Tibial nerve (tissue), 4 donors: ENCODE measurements around the gene EP400. TPM values are rescaled to one million over a fixed set of nuclear protein-coding genes. Genes with fewer than 3 reads are reported as not detected.

Experiments used
- DNase-seq, 2 donors: peaks; one replicate each; pipeline ENCODE4 v3.0.0-alpha.2; 2019; ENCODE audit warnings: low spot score in 2 of 2
- H3K27ac ChIP-seq, 4 donors: fragments of 200-600 bp; sonication (generic) in 3 of 4; one replicate each; pipeline ENCODE4 v1.5.1; 2017 to 2019; ENCODE audit warnings: mild to moderate bottlenecking in 1 of 4
- H3K27me3 ChIP-seq, 2 donors: fragments of 200-600 bp; sonication (generic) in 1 of 2; one replicate each; pipeline versions ENCODE4 v1.5.1 to v1.6.0; 2017 to 2019
- H3K36me3 ChIP-seq, 3 donors: fragments of 200-600 bp; sonication (generic); one replicate each; pipeline ENCODE4 v1.5.1; 2018 to 2019
- H3K4me1 ChIP-seq, 4 donors: fragments of 200-600 bp; sonication (generic) in 3 of 4; one replicate each; pipeline ENCODE4 v1.5.1; 2017 to 2019
- H3K4me3 ChIP-seq, 4 donors: fragments of 200-600 bp; sonication (generic) in 3 of 4; one replicate each; pipeline ENCODE4 v1.5.1; 2017 to 2019; ENCODE audit warnings: mild to moderate bottlenecking in 1 of 4, moderate library complexity in 1 of 4
- H3K9me3 ChIP-seq, 4 donors: fragments of 200-600 bp; sonication (generic) in 3 of 4; one replicate each; pipeline ENCODE4 v1.5.1; 2017 to 2019
- CTCF ChIP-seq, 5 experiments: fragments of 200-600 bp in 3 of 5; fragments of 450-650 bp in 2 of 5; sonication (generic) in 3 of 5; IDR thresholded peaks; one replicate each; pipeline ENCODE4 v1.5.1; 2016 to 2019; ENCODE audit warnings: antibody characterized with exemption in 5 of 5, mild to moderate bottlenecking in 3 of 5, moderate library complexity in 2 of 5
- EP300 ChIP-seq, 2 donors: sonication (generic); formaldehyde crosslinking; IDR thresholded peaks; one replicate each; pipeline ENCODE4 v1.6.1; 2017; ENCODE audit warnings: antibody characterized with exemption in 2 of 2, mild to moderate bottlenecking in 1 of 2
- POLR2A ChIP-seq, 2 donors: fragments of 450-650 bp; IDR thresholded peaks; one replicate each; pipeline ENCODE4 v1.6.1; 2017; ENCODE audit warnings: antibody characterized with exemption in 2 of 2, mild to moderate bottlenecking in 2 of 2, moderate library complexity in 2 of 2
- WGBS, 2 donors: methylation state at CpG; one replicate each; pipeline ENCODE4 v1.1.5; 2018; 5-methylcytosine and 5-hydroxymethylcytosine counted together
- total RNA-seq, 4 donors: library from RNA; depleted of rRNA; stranded (reverse); fragments of >200 nt; gene quantifications; one replicate each; pipeline ENCODE4 v1.1.0, GENCODE V29; 2016

The EP400 gene
- total RNA-seq, 4 donors from 2014 or later: 27.8 to 41.4 (median 32.2) TPM

- no peak overlapping the region for H3K27ac ChIP-seq
- H3K36me3 ChIP-seq: peaks cover 3 to 100% (median 43%) of the 10 kb centered on the region in 3 donors
- no peaks in the 10 kb centered on the region for H3K27me3 ChIP-seq
Measured at GRCh38 chr12:132028111-132028510, 78.4 kb downstream of the EP400 start.

GRCh38 chr12:132029503-132030300 lies 80.0 kb downstream of the EP400 start:
- H3K4me3 ChIP-seq: no peak overlapping the region
- H3K36me3 ChIP-seq: peaks cover 6 to 100% (median 41%) of the 10 kb centered on the region in 3 donors
- no peaks in the 10 kb centered on the region for H3K9me3 ChIP-seq
- no peak overlapping the region for H3K27ac ChIP-seq
- TF ChIP-seq EP300 (IDR thresholded peaks at IDR 0.05): no peak
- no peak for TF ChIP-seq CTCF (IDR thresholded peaks at IDR 0.05)
- TF ChIP-seq POLR2A (IDR thresholded peaks at IDR 0.05): no peak
- WGBS, 2 donors: 89% methylated on average over 20 to 26 of the region's 26 CpGs
- H3K27me3 ChIP-seq: no peaks in the 10 kb centered on the region
- DNase-seq: no peak
- no peaks in the 10 kb centered on the region for H3K4me1 ChIP-seq

More at GRCh38 chr12:132028111-132028510, 78.4 kb downstream of the EP400 start:
- no peaks in the 10 kb centered on the region for H3K4me1 ChIP-seq
- TF ChIP-seq EP300 (IDR thresholded peaks at IDR 0.05): no peak
- no peak for TF ChIP-seq CTCF (IDR thresholded peaks at IDR 0.05)
- TF ChIP-seq POLR2A (IDR thresholded peaks at IDR 0.05): no peak
- DNase-seq: no peak
- WGBS, 2 donors: 93 to 96% methylated on average over 15 of the region's 15 CpGs
- H3K4me3 ChIP-seq: no peak overlapping the region
- no peaks in the 10 kb centered on the region for H3K9me3 ChIP-seq

GRCh38 chr12:132030367-132031038 lies 80.8 kb downstream of the EP400 start:
- Histone ChIP-seq H3K4me1 (no peaks in the 10 kb centered on the region), H3K9me3 (no peaks in the 10 kb centered on the region), H3K27ac (no peak overlapping the region), H3K36me3 (peaks cover 6 to 100% (median 41%) of the 10 kb centered on the region in 3 donors), H3K4me3 (no peak overlapping the region), H3K27me3 (no peaks in the 10 kb centered on the region)
- DNase-seq: no peak
- TF ChIP-seq EP300 (IDR thresholded peaks at IDR 0.05) (no peak), POLR2A (IDR thresholded peaks at IDR 0.05) (no peak), CTCF (IDR thresholded peaks at IDR 0.05) (no peak)
- WGBS, 2 donors: 87 to 88% methylated on average over 11 of the region's 11 CpGs

- no peak for DNase-seq
- no peak for TF ChIP-seq EP300 (IDR thresholded peaks at IDR 0.05)
- TF ChIP-seq CTCF (IDR thresholded peaks at IDR 0.05): no peak
- no peak for TF ChIP-seq POLR2A (IDR thresholded peaks at IDR 0.05)
- Histone ChIP-seq H3K9me3 (no peaks in the 10 kb centered on the region), H3K27ac (no peak overlapping the region), H3K27me3 (no peaks in the 10 kb centered on the region), H3K4me1 (no peaks in the 10 kb centered on the region), H3K4me3 (no peak overlapping the region), H3K36me3 (peaks cover 3 to 99% (median 36%) of the 10 kb centered on the region in 3 donors)
- 83 to 88% methylated on average over 5 of the region's 5 CpGs for WGBS, 2 donors
Measured at GRCh38 chr12:132033627-132034026, 83.9 kb downstream of the EP400 start.
